GM19397 (cell line): ENCODE results near the gene KCNJ1.

Source experiments
- ATAC-seq: cut with Tn5 transposase; IDR thresholded peaks from one replicate; pipeline ENCODE4 v1.9.1; 2021; ENCODE audit warnings: mild to moderate bottlenecking, moderate library complexity; ENCODE audit not compliant: unreplicated experiment

KCNJ1 gene

DNA sequence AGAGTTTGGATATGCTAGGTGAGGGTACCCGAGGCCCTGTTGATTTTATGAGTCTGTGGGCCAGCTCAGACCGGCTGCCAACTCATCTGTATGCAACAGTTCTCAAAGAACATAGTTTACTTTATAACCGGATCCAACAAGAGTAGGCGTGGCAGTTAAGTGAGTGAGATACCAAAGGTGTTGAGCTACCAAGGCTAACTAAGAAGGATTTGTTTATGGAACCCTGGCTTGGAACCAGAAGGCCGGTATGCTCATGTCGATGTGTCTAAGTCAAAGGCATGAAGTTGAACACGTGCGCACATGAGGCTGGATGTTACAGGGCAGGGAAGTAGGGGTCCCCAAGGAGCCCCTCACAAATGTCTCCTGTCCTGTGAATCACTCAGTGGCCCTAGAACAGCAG, at the start of gene KCNJ1:
TSS of gene KCNJ1 (minus strand) at position 20 of the 400 bp plus-strand sequence. CDS start 27,053 bp downstream, outside the sequence.
- ATAC-seq: no peak

DNA sequence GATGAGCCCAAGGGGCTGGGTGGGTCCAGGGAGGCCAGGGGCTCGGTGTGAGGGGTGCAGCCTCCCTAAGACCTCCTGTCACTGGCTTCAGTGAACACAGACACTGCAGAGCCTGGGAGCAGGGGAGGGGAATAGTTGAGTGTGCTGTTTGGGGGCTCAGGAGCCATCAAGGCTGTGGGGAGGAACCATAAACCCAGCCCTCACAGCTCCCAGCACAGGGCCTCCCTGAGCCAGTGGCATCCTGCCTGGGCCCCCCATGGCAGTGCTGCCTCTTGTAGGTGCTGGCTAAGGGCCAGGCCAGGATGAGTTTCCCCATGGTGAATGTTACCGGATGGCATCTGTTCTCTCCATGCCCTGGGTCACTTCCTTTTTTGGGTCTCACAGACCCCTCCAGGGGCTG, 49.6 kb upstream of the KCNJ1 start:
- ATAC-seq: no peak

DNA sequence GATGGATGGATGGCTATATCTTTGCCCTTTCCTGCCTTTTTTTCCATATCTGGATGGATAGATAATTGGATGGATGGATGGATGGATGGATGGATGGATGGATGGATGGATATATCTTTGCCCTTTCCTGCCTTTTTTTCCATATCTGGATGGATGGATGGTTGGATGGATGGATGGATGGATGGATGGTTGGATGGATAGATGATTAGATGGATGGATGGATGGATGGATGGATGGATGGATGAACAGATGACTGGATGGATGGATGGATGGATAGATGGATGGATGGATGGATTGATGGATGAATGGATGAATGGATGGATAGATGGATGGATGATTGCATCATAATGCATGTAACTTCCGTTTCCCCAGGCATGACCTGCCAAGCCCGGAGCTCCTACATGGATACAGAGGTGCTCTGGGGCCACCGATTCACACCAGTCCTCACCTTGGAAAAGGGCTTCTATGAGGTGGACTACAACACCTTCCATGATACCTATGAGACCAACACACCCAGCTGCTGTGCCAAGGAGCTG, 49.0 kb upstream of the KCNJ1 start:
- no peak for ATAC-seq

DNA sequence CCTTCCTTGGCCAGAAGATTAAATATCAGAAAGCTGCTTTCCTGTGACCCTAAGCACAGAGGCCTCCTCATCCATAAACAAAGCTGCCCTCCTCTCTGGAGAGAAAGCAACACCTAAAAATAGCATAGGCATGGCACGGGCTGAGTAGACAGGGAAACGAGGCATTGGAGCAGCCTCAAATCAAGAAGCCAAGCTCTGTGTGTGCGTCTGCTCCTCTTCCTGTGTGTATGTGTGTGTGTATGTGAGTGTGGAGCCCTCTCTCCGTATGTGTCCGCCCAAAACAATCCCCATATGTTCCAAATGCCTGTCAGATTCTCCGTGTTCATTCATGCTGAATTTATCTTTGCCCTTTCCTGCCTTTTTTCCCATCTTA, 48.0 kb upstream of the KCNJ1 start:
- ATAC-seq: no peak

DNA sequence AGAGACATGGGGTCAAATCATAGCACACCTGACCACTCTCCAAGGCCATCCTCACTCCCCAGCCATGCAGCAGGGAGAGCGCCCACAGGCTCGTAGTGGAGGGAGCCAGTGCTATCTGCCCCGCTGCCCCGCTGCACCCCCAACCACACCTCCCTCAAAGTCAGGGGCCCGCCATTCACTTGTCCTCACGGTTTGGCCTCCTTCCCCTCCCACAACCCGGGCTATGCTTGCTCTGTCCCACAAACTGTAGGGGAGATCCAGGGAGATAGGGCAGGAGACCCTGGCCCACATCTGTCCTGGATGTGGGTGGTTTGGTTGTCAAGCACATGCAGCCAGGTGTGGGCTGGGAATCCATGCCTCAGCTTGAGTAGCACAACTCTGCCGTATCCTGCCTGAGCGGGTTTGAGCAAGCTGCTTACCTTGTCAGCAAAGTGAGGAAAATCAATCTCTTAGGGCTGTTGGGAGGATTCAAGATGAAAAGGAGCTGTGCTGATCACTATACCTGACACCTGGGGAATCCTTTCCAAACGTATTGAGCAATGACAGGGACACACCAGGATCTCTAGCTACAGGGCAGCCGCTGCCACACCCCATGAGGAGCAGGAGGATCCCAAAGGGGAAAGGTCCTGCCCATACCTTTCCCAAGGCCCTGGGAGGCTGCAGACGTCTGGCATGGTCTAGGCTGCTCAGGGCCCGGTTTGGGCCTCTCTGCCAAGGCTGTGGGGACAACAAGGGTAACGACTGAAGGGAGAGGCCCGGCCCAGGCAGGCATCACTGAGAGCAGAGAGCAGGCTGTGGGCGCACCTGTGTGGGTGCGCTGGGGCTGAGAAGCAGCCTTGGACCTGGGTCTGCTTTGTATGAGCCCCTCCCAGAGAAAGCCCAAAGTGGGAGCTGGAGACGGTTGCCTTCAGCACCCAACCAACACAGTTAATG, 47.4 kb upstream of the KCNJ1 start:
- no peak for ATAC-seq

DNA sequence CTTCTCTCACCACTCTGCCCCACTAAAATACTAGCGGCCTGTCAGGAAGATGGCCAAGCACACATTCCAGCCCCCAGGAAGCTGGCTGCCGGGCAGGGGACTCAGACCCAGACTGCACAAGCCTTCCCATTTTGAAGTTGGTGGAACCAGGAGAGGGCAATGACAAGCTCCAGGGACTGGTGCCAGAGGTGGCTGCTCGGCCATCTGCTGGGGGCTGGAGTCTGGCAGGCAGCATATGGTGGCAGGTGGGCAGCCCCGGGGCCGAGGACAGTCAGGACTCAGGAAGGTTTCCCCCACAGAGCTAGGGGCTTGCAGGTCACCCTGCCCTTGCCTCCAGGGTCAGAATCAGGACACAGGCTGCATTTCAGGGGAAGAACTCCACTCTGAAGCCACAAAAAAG, 46.7 kb upstream of the KCNJ1 start:
- no peak for ATAC-seq

DNA sequence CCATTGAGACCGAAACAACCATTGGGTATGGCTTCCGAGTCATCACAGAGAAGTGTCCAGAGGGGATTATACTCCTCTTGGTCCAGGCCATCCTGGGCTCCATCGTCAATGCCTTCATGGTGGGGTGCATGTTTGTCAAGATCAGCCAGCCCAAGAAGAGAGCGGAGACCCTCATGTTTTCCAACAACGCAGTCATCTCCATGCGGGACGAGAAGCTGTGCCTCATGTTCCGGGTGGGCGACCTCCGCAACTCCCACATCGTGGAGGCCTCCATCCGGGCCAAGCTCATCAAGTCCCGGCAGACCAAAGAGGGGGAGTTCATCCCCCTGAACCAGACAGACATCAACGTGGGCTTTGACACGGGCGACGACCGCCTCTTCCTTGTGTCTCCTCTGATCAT, 44.6 kb upstream of the KCNJ1 start:
- ATAC-seq: no peak

DNA sequence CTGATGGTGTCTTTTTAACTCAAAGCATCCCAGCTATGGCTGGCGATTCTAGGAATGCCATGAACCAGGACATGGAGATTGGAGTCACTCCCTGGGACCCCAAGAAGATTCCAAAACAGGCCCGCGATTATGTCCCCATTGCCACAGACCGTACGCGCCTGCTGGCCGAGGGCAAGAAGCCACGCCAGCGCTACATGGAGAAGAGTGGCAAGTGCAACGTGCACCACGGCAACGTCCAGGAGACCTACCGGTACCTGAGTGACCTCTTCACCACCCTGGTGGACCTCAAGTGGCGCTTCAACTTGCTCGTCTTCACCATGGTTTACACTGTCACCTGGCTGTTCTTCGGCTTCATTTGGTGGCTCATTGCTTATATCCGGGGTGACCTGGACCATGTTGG, 44.1 kb upstream of the KCNJ1 start:
- ATAC-seq: no peak

DNA sequence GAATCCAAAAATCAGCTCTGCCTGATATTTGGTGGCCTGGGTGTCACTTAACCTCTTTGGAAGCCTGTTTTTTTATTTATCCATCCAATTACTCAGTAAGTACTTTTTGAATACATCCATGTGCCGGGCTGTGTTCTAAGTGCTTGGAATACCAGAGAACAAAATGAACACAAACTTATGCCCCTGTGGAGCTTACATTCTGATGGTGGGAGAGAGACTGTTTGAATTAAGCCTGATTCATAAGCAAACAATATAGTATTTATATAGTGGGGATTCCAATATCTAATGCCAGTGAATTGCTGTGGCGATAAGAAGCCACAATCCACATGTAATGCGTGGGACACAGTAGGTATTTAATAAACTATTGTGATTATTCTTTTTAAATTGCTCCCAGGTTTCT, 43.5 kb upstream of the KCNJ1 start:
- no peak for ATAC-seq

DNA sequence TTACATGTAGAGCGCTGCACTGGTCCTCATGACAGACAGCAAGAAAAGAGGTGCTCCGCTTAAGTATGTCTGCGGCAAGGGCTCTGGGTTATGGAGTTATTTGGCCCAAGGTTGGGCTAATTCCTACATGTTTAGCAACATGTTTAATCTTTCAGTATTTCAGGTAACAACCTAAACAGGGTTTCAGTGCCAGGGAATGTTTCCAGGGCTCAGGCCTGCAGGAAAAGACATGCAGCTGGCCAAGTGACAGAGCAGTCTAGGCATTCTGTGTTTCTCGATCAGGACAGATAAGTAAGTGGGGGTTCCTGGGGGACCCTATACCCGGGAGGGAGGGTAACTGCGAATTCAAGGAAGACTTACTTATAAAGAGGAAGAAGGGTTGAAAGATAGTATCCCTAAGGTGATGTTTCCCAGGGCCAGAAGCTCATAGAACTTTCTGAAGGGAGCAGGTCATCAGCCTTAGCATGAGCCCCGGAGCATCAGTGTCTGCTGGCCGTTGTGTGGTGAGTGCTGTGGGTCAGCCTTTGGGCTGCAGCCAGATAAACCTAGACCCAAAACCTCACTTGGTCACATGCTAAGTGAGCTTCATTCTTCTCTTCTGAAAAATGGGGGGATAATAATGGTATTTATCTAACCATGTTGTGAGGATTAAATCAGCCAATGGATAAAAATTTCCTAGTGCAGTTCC, 42.5 kb upstream of the KCNJ1 start:
- ATAC-seq: no peak

DNA sequence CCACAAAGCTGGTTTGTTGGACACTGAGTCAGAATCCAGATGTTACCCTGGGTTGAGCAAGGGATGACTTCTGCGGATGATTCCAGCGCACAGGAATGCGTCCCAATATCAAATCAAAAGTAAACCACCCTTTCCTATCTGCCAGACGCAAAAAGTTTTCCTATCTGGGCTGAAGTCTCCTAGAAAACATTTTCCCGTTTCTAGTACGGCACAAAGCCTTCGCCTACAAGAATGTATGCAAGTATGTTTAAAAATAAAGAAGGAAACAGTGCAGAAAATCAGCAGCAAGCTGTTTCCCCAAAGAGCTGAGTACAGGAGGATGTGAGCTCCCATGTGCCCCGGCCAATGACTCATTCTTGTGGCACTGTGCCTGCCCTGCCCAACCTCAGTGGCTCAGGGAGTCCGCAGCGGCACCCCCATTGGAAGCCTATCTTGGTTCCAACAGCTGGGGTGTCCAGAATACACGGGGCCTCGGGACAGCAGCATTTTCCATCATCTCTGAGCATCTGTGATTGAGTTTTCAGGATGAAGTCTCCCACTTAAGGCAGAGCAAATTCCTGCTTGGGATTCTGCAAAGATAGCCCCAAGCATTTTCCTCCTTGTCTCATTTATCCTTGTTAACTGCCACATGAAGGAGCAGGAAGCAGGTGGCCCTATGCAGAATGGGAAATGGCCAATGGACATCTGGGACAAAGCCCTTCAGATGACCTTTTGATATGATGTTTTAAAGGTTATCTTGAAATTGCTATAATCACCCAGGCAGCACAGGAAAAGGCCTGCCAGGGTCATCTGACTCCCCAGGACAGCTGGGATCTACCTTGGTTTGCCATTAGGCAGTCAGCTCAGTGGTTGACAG, 41.5 kb upstream of the KCNJ1 start:
- no peak for ATAC-seq

DNA sequence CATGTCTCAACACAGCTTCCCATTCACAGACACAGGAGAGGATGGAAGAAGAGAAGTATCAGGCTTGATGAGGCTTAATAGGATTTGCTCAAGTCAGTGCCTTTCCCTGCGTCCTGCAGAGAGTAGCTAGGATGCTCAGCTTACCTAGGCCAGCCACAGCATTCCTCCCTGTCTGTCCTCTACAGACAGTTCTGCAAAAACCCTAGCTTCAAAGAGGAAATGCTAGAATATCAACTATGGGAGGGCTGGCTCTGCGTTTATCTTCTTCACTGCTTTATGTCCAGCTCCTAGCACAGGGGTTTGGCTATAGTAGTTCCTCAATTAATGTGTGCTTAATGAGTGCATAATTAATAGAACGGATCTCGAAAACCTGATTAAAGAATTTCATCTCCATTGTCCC, 40.5 kb upstream of the KCNJ1 start:
- ATAC-seq: no peak

DNA sequence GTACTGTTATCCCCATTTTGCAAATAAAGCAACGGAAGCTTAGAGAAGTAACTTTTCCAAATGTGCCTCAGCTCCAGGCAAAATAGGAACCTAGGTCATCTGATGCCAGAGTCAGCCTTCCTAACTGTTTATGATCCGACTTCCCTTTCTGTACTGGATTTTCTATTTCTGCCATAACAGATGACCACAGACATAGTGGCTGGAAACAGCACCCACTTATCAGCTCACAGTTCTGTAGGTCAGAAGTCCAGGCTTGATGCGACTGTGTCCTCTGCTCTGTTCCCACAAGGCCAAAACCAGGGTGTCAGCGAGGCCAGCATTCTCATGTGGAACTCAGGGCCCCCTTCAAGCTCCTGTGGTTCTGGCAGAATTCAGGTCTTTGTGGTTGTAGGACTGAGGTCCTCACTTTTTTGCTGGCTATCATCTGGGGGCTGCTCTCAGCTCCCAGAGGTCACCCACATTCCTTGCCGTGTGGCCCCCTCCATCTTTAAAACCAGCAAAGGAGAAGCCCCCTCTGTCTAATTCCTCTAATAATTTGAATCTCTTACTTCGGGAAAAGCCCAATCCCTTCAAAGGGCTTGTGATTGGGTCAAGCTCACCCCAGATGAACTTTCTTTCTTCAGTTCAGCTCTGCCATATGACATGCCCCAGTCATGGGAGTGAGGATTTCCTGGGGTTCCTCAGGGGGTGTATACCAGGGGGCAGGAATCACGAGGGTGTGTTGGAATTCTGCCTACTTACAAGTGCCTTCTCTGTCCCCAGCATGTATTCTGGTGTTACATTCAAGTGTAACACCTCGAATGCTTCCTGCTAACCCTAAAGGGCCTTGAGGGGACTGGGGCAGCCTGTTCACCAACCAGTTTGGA, 39.3 kb upstream of the KCNJ1 start:
- no peak for ATAC-seq

DNA sequence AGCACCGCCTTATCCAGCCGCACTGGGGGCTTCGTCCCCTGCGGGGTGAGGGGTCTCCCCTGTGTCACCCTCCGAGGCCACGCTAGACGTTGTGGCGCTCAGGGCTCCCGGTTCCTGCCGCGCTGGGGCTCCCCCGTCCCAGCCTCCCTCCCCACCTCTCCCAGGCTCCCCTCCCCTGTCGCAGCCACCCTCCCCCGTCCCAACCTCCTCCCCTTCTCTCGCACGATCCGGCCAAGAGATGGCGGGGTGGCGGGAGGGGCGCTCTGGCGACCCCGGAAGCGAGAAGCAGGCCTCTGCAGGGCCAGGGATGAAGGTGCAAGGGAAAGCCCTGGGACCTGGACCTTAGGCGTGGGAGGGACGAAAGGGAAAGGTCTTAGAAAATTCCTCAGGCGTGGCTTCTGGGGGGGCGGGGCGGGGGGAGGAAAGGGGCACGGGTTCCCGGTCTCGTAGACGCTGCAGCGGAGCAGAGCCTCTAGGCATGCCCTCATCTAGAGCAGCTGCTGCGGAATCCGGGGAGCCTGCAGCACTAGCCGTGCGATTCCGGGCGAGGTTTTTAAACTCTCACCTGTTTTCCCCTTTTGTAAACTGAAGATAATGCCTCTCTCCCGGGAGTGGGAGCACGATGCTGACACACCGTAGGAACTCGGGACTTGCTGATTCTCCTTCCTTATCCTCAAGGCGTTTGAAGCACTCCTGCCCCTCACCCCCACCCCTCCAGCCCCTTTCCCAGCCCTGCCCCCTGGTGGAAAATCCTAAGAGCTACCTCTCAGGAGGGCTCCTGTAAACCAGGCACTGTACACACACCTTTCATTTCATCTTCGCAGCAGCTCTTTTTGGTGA, 38.5 kb upstream of the KCNJ1 start:
- ATAC-seq: peak; percentile 38

DNA sequence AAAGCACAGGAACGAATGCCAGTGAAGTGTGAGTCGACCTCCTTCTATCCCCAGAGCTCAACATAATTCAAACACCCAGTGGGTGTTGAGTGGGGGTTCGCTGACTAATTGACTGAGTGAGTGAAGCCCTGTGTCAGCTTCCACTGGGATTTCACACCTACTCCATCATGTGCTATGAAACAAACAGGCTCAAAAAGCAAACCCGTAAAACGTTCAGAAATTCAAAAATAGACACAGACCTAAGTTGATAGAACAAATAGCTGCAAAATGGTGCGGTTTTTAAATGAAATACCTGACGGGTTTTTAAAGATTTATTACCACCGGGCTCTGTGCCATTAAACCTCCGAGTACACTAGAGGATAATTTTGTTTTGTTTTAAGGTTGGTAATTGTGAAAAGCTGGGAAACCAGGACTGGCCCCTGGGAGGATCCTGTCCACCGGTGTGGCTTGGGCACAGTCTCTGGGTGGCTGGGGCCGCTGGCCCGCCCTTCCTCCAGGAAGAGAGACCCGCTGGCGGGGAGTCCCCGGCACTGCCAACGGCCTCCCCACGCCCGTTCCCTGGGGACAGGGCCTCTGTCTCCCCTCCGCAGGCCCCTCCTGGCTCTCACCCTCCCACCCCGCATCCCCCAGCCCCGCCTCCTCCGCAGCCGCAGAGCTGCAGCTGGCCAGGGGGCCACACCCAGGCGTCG, 37.7 kb upstream of the KCNJ1 start:
- ATAC-seq: peak; percentile 39

DNA sequence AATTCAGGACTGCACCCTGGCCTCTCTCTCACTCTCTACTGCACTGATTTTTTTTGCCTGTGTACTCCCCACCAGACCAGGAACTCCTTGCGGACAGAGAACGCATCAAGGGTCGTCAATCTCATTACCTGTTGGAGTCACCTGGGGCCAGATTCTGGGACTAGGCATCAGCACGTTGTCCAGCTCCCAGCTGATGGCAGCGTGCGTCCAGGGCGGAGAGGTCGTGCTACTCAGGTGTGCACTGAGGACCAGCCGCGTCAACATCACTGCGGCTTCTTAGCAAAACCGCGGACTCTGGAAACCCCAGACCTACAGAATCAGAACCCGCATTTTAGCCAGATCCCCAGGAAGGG, 37.2 kb upstream of the KCNJ1 start:
- ATAC-seq: no peak

DNA sequence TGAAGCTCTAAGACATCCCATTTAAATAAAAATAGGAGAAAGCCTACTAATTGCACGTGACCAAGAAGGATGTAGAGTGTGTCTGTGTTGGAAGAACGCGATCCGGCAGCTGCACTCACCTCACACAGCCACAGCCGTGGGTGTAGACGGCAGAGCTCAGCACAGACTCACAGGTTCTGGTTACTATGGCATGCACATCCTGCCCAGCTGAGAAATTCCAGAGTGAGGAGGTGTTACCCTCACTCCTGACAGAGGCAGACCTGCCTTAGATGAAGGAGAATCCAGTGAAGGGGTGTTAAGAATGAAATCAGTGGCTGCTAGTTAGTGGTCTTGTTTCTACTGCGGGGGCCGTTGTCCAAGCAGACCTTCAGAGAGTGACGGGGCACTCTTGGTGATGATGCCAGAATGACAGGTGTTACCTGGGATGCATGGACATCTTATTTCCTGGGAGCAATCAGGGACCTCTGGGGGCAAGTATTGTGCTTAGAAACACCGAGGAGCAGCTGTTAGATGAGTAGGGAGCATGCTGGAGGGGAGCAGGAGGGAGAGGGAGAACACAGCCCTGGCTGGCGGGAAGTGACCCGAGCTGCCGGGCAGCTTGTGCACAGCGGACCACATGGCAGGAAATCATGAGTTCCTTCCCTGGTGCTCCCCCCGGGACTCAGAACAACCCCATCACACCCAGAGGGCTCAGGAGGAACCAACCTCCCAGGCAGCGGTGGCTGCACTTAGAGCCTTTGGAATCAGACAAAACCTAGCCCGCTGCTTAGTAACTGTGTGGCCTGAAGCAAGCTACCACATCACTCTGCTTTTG, 36.4 kb upstream of the KCNJ1 start:
- no peak for ATAC-seq

DNA sequence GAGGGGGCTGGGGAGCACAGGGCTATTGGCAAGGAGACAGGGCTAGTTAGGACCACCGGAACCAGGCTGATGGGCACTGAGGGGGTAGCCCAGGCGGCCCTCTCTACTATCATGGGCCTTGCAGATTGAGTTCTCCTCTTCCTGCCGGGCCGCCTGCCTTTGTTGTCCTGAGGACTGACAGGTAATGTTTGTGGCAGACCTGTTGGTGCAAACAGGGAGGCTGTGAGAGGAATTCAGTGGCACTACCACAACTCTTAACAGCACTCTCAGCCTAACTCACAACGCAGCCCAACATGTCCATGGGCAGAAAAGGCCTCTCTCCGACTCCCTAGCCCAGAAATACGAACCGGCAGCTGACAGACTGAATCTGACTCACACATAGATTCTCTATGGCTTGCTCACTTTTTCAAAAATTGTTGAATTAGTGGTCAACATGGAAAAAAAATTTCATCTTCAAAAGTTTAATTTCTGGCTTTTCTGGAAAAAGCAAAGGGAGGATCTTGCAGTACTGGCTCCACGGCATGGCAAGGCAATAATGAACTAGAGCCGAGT, 35.5 kb upstream of the KCNJ1 start:
- ATAC-seq: no peak
